OCI-LY3 (cell line): ENCODE data around the gene GON4L.

Source experiments
- EZH2phosphoT487 ChIP-seq: fragments of 200-600 bp; shearing (Covaris generic); IDR thresholded peaks from 2 replicates; pipeline ENCODE4 v1.6.1; 2018; ENCODE audit warnings: antibody characterized with exemption, mixed run types, low read depth
- TF ChIP-seq, protein P1 (sequence below): fragments of 200-600, 300-600 bp; sonication (generic); IDR thresholded peaks from 2 replicates; pipeline ENCODE4 v1.5.1; 2014; ENCODE audit warnings: antibody characterized with exemption, low read length, low read depth

- TF ChIP-seq, protein P1, sequence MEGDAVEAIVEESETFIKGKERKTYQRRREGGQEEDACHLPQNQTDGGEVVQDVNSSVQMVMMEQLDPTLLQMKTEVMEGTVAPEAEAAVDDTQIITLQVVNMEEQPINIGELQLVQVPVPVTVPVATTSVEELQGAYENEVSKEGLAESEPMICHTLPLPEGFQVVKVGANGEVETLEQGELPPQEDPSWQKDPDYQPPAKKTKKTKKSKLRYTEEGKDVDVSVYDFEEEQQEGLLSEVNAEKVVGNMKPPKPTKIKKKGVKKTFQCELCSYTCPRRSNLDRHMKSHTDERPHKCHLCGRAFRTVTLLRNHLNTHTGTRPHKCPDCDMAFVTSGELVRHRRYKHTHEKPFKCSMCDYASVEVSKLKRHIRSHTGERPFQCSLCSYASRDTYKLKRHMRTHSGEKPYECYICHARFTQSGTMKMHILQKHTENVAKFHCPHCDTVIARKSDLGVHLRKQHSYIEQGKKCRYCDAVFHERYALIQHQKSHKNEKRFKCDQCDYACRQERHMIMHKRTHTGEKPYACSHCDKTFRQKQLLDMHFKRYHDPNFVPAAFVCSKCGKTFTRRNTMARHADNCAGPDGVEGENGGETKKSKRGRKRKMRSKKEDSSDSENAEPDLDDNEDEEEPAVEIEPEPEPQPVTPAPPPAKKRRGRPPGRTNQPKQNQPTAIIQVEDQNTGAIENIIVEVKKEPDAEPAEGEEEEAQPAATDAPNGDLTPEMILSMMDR, result no peak
- no peak for TF ChIP-seq EZH2phosphoT487
Measured at GRCh38 chr1:155867766-155868165, 10.8 kb upstream of the GON4L start.
